GM21619 (cell line): ENCODE results near the gene CAMK1D.

Experiments used
- ATAC-seq: cut with Tn5 transposase; IDR thresholded peaks from one replicate; pipeline ENCODE4 v1.9.1; 2021; ENCODE audit not compliant: unreplicated experiment

Gene CAMK1D

DNA sequence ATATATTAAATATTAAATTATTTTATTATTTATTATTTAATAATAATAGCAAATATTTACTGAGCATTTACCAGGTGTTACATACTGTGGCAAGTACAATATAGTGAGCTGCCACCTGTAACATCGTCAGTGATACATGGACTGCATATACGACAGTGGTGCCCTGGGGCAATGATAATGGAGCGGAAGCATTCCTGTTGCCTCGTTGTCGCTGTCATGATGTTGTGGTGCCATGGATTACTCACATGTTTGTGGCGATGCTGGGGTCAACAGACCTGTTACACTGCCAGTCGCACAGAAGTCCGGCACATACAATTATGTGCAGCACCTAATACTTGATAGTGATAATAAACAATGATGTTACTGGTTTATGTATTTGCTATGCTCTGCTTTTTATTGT is 20.6 kb downstream of the CAMK1D start:
- no peak for ATAC-seq

DNA sequence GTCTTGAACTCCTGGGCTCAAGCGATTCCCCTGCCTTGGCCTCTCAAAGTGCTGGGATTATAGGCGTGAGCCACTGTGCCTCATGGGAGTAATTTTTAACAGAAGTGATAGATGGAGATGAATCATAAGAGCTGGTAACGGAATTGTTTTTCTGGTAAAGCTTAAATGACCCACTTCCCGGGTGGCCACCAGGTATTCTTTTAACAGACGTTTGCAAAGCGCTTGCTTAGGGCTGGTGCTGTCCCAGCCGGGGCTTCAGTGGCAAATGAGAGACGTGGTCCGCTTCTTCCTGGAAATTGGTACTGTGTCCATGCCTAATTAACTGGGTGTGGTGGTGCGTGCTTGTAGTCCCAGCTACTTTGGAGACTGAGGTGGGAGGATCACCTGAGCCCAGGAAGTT is 23.5 kb downstream of the CAMK1D start:
- no peak for ATAC-seq

DNA sequence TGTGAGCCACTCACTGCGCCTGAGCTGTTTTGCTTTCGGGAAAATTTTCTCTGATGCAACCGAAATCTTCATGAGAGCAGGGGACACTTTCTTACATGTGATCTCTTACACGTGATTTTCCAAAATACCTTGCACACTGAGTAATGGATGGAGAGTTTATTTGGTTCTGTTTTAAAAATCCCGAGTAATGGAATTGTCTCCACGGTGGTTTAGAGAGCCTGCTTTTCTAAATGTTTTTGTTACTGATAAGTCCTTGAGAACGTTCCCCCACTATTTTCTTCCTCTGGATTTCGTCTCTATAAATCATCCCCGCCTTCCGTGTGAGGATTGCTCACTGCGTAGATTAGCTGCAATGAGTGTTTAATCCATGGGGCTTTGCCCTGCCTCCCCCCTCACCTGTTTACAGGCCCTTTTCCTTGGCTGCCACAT is 25.7 kb downstream of the CAMK1D start:
- no peak for ATAC-seq

- no peak for ATAC-seq
Observed at GRCh38 chr10:12376211-12376610, 26.9 kb downstream of the CAMK1D start.

DNA sequence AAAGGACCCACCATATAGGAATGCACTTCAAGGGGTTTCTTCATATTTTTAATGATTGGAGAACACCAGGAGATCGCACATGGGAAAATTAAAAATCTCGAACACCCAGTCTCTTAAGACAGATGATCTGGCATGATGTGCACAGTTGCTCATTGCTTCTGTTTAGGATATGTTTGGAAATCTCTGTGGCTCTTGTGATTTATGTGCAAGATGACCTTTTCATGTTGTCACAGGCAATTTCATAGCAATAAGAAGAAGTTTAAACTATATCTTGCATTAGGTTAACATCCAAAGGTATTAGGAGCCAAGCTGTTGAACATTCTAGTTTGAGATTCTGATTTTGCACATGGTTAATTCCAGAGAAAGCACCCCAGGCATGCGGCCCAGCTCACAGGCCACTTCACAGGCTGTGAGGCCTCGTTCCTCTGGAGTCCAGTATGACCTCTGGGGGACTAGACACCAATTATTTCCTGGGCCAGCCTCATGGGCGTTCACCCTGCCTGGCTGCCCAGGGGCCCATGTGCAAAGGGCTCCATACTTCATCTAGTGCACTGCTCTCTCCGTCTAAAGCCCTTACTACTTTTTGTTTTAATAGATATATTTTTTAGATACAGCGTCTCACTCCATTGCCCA is 28.4 kb downstream of the CAMK1D start:
- ATAC-seq: no peak

DNA sequence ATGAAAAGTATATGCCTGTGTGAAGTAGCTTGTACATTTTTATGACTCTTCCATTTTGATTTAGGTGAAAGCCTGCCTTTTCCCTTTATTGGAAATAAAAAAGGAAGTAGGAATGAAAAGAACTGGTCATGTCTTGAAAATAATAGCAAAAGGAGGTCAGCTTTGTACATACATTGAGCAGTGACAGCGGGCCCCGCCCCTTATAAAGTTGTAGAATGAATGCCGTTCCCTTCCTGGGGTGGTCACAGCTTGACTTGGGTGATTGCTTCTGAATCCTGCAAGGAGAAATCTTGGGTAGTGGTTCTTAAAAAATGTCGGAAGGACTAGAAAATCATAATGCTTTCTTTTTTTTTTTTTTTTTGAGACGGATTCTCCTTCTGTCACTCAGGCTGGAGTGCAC is 31.7 kb downstream of the CAMK1D start:
- ATAC-seq: no peak

- ATAC-seq: no peak
Observed at GRCh38 chr10:12381536-12382156, 32.3 kb downstream of the CAMK1D start.

GRCh38 chr10:12382157-12382548 is 32.8 kb downstream of the CAMK1D start:
- no peak for ATAC-seq

DNA sequence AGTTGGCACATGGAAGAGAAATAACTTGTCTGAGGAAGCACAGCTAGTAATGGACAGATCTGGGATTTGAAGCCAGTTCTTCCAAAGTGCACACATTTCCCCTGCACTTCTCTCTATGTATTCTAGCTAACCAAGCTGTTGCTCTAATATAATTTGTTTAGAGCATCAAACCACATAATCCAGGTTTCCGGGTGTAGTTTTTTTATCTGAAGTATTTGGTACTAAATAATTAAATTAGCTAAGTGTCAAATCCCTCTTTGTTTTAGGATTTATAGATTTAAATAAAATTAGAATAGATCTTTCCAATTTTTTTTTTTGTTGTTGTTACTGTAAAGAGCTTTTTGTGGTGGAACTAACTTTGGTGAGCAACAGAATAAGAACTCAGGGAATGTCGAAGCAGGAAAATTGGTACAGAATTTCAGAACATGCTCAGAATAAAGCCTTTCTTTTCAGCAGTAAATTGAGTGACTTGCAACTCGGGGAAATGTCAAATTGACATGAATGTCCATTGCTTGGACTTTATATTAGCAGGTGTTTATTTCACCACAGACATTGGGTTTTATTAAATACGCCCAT is 33.7 kb downstream of the CAMK1D start:
- no peak for ATAC-seq

- no peak for ATAC-seq
Observed at GRCh38 chr10:12384906-12385305, 35.6 kb downstream of the CAMK1D start.

DNA sequence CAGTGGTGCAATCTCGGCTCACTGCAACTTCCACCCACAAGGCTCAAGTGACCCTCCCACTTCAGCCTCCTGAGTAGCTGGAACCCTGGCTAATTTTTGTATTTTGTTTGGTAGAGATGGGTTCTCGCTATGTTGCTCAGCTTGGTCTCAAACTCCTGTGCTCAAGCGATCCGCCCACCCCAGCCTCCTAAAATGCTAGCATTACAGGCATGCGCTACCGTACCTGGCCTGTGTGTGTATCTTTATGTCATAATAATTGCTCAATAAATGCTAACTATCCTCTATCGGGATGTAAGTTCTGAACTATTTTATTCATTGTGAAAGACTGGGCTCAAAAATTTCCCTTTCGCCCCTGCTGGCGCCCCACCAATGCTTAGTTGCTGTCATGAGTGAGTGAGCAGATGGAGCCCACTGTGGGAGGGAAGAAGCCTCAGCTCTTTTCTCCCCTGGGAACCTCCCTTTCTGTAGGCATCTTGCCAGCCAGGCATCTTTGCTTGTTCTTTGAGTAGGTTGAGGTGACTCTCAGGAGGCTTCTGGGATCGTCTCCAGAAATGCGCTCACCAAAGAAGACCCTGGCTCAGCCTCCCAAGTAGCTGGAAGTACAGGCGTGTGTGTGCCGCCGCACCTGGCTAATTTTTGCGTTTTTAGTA is 38.3 kb downstream of the CAMK1D start:
- no peak for ATAC-seq

GRCh38 chr10:12388671-12389070 is 39.3 kb downstream of the CAMK1D start:
- ATAC-seq: no peak

DNA sequence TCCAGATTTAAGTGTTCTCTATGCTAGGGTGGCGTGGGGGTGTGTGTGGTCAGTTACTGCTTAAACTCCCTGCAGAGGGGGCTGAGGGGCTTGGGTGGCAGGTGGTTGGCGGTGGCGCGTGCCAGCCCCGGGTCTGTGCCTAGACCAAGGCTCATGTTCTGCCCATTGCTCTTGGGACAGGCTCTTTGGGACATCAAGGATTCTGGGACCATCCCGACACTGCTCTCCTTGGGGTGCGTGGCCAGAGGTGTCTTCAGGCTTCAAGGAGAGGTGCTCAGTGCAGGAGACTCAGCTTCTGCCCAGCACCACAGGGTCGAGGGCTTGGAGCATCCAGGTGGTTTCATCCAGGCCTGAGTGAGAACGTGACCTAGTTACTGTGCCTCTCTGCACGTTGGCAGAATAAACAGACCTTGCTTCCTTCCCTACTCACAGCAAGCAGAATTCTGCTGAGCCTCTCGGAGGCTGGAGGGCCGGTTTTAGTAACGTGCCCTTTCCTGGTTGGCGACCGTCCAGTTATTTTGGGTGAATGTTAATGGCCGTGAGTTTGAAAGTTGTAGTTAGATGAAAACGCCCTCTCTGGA is 39.9 kb downstream of the CAMK1D start:
- ATAC-seq: no peak

DNA sequence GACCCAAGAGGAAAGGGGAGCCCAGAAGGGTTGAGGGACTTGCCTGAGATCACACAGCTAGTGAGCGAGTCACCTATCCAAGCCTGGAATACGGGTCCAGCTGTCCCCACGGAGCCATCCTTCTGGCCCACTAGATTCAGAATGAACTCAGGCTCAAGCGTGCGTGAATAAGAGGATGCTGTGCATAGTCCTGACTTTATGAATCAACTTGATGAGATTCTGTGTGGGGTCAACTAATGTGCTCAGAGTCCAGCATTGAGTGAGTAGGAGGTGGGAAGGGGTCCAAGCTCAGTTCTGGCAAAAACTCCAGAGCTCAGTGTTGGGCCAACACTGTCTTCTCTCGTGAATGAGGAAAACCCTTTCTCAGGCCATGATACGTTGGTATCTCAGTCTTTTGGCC is 41.4 kb downstream of the CAMK1D start:
- ATAC-seq: no peak

GRCh38 chr10:12391206-12391605 is 41.9 kb downstream of the CAMK1D start:
- ATAC-seq: no peak

- no peak for ATAC-seq
Observed at GRCh38 chr10:12393831-12394230, 44.5 kb downstream of the CAMK1D start.

GRCh38 chr10:12394241-12395033 is 45.1 kb downstream of the CAMK1D start:
- no peak for ATAC-seq

DNA sequence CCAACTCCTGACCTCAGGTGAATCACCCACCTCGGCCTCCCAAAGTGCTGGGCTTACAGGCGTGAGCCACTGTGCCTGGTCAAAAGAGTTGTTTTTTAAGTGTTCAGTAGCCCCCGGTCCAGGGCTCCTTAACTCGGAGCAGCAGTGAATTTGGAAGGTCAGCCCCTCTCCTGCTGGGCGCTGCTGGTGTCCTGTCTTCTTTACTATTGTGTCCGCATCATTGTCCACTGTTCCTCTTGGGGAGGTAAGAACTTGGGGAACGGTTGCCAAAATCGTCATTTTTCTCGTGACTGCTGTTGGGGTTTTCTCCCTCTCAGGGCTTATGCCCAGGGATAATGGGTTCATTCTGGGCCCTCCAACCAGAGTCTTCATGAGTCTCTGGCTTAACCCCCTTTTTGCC is 46.7 kb downstream of the CAMK1D start:
- ATAC-seq: no peak

DNA sequence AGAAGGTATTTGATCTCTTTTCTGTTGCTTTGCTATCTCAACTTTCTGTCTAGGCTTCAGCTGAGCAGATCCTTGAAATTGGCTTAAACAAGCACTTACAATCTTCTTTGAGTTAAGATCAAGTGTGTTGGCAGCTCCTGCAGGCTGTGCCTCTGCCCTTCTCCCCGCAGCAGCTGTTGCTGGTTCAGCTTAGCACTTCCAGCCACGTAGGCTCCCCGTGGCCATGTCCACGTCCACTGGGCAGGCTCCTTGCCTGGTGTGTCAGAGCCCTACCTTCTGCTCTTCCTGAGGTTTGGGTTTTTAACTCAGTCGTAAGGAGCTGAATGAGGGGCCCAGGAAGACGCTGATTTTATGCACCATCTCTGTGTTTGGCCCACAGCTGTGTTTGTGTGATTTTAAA is 47.2 kb downstream of the CAMK1D start:
- no peak for ATAC-seq

GRCh38 chr10:12397147-12397896 is 48.0 kb downstream of the CAMK1D start:
- ATAC-seq: no peak
